Natural killer cell (primary cell): ENCODE data around the gene NUCKS1. TPM values are rescaled to one million over a fixed set of nuclear protein-coding genes. Genes with fewer than 3 reads are reported as not detected.

Experiments used
- ATAC-seq, 3 donors: fragments of 150-1000 bp in 2 of 3; fragments of 200-7000 bp in 1 of 3; cut with Tn5 transposase; 1 replicate in 1 of 3; 2 replicates in 2 of 3; pipeline ENCODE4 v1.10.0; 2021; ENCODE audit warnings: mild to moderate bottlenecking in 2 of 3, moderate library complexity in 2 of 3
- DNase-seq, 2 donors: peaks; one replicate each; pipeline versions ENCODE4 v3.0.0 to v3.0.0-alpha.2; 2013 to 2021; ENCODE audit warnings: mixed read lengths in 1 of 2
- H3K27ac ChIP-seq: one replicate; pipeline ENCODE4 v1.5.1; 2013; ENCODE audit warnings: mild to moderate bottlenecking, low read length
- H3K27me3 ChIP-seq: one replicate; pipeline ENCODE4 v1.6.1; 2013; ENCODE audit warnings: low read length; ENCODE audit not compliant: control insufficient read depth, insufficient read depth
- H3K36me3 ChIP-seq: one replicate; pipeline ENCODE4 v1.6.1; 2013; ENCODE audit warnings: low read length; ENCODE audit not compliant: control insufficient read depth, insufficient read depth
- H3K4me1 ChIP-seq: one replicate; pipeline ENCODE4 v1.6.1; 2013; ENCODE audit warnings: low read length; ENCODE audit not compliant: control insufficient read depth, insufficient read depth
- H3K4me3 ChIP-seq: one replicate; pipeline ENCODE4 v1.5.1; 2013; ENCODE audit warnings: low read length
- H3K9me3 ChIP-seq: one replicate; pipeline ENCODE4 v1.6.1; 2013; ENCODE audit warnings: low read length; ENCODE audit not compliant: control insufficient read depth, insufficient read depth
- H3K27ac Mint-ChIP-seq, 2 donors: one replicate each; pipeline ENCODE4 v1.8.0; 2022; ENCODE audit warnings: mild to moderate bottlenecking in 2 of 2, mixed read lengths in 2 of 2, moderate library complexity in 1 of 2
- H3K27me3 Mint-ChIP-seq, 2 donors: one replicate each; pipeline ENCODE4 v1.8.0; 2022; ENCODE audit warnings: low read depth in 2 of 2, mixed read lengths in 2 of 2
- H3K36me3 Mint-ChIP-seq: one replicate; pipeline ENCODE4 v1.8.0; 2022; ENCODE audit warnings: mixed read lengths
- H3K4me1 Mint-ChIP-seq, 2 donors: one replicate each; pipeline ENCODE4 v1.8.0; 2022; ENCODE audit warnings: mixed read lengths in 2 of 2
- H3K4me3 Mint-ChIP-seq: one replicate; pipeline ENCODE4 v1.8.0; 2022; ENCODE audit warnings: mild to moderate bottlenecking, moderate library complexity, mixed read lengths
- H3K9me3 Mint-ChIP-seq, 2 donors: one replicate each; pipeline ENCODE4 v1.8.0; 2022; ENCODE audit warnings: mixed read lengths in 2 of 2
- WGBS: methylation state at CpG from one replicate; pipeline ENCODE4 v1.1.7; 2013; ENCODE audit warnings: missing lambda C conversion rate; ENCODE audit not compliant: insufficient coverage; 5-methylcytosine and 5-hydroxymethylcytosine counted together
- intact Hi-C: fragments of 100-400 bp; cut with micrococcal nuclease; formaldehyde crosslinking; loops from one replicate; pipeline ENCODE4 v1.14.2; 2022
- total RNA-seq, 4 donors: library from RNA; stranded (reverse); fragments of 120-200 nt in 1 of 4; gene quantifications; one replicate each; pipeline versions ENCODE4 v1.2.3 to v1.2.4, GENCODE V29; 2013 to 2022
- TF ChIP-seq, protein P1 (sequence below): fragments of 200-600 bp; IDR thresholded peaks from one replicate; pipeline ENCODE4 v1.8.0; 2022; ENCODE audit warnings: antibody characterized with exemption

Gene NUCKS1
- total RNA-seq, 3 donors from 2014 or later (not counting 1 experiment from before 2014, with no cell fraction given), result 89.2 to 113 (median 103) TPM

- Histone ChIP-seq H3K36me3 (no peaks in the 10 kb centered on the region), H3K27ac (peak overlapping the region; percentile 52), H3K9me3 (no peaks in the 10 kb centered on the region), H3K4me3 (no peak overlapping the region), H3K27me3 (no peaks in the 10 kb centered on the region), H3K4me1 (peaks cover 46% of the 10 kb centered on the region)
- H3K27ac Mint-ChIP-seq, result no peak overlapping the region
- ATAC-seq (no peak), DNase-seq (no peak)
- TF ChIP-seq, protein P1, sequence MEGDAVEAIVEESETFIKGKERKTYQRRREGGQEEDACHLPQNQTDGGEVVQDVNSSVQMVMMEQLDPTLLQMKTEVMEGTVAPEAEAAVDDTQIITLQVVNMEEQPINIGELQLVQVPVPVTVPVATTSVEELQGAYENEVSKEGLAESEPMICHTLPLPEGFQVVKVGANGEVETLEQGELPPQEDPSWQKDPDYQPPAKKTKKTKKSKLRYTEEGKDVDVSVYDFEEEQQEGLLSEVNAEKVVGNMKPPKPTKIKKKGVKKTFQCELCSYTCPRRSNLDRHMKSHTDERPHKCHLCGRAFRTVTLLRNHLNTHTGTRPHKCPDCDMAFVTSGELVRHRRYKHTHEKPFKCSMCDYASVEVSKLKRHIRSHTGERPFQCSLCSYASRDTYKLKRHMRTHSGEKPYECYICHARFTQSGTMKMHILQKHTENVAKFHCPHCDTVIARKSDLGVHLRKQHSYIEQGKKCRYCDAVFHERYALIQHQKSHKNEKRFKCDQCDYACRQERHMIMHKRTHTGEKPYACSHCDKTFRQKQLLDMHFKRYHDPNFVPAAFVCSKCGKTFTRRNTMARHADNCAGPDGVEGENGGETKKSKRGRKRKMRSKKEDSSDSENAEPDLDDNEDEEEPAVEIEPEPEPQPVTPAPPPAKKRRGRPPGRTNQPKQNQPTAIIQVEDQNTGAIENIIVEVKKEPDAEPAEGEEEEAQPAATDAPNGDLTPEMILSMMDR, result no peak
- intact Hi-C loops, result loop anchor here (10.0 kb wide), 1 partner anchor 311 kb away; the partner anchor contains the start of gene KLHDC8A
- no peaks in the 10 kb centered on the region for H3K36me3 Mint-ChIP-seq
- H3K27me3 Mint-ChIP-seq, result peaks cover 10 to 11% of the 10 kb centered on the region in 2 donors
- H3K9me3 Mint-ChIP-seq, result no peaks in the 10 kb centered on the region
- 52% methylated on average over 8 of the region's 9 CpGs for WGBS
- no peak overlapping the region for H3K4me3 Mint-ChIP-seq
- no peaks in the 10 kb centered on the region for H3K4me1 Mint-ChIP-seq
Measured at GRCh38 chr1:205665201-205666045, 84.6 kb downstream of the NUCKS1 start.

DNA sequence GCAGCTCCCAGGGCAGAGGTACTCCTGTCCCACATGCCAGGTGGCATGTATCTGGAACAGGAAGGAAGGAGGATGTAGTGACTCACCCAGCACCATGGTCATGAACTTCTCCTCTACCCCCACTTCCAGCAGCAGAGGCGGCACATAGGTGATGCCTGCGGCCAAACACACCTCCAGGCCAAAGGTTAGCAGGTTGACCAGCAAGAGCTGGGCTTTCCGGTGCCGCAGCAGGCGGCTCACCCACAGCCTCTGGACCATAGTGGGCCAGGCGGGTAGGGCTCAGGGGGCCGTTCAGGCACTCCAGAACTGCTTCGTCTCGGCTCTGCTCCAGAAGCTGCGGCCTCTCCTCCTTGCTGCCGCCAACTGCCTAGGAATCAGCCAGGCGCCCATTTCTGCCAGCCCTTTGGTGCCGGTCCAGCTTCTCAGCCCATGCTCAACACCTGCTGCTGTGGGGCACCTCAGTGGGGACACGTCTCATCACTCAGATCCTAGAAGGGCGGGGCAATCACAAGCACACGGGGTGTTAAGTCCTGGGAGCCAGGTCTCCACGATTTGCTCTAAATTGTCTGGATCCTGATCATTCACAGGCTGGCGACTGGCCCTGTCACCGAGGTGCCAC, 85.5 kb downstream of the NUCKS1 start:
- Histone ChIP-seq H3K4me3 (no peak overlapping the region), H3K9me3 (no peaks in the 10 kb centered on the region), H3K27ac (peak overlapping the region; percentile 32), H3K27me3 (no peaks in the 10 kb centered on the region), H3K4me1 (peaks cover 37% of the 10 kb centered on the region), H3K36me3 (no peaks in the 10 kb centered on the region)
- no peak overlapping the region for H3K27ac Mint-ChIP-seq
- no peak overlapping the region for H3K4me3 Mint-ChIP-seq
- intact Hi-C loops, result loop anchor here (10.0 kb wide), 1 partner anchor 310 kb away; the partner anchor contains the start of gene KLHDC8A
- H3K27me3 Mint-ChIP-seq, result peaks cover 10 to 11% of the 10 kb centered on the region in 2 donors
- no peaks in the 10 kb centered on the region for H3K36me3 Mint-ChIP-seq
- no peaks in the 10 kb centered on the region for H3K4me1 Mint-ChIP-seq
- H3K9me3 Mint-ChIP-seq, result no peaks in the 10 kb centered on the region
- ATAC-seq, result no peak
- 79% methylated on average over 19 of the region's 19 CpGs for whole genome bisulfite sequencing
- TF ChIP-seq, protein P1, result no peak
- DNase-seq, result no peak

GRCh38 chr1:205663286-205663936, 86.6 kb downstream of the NUCKS1 start:
- H3K27me3 ChIP-seq, result no peaks in the 10 kb centered on the region
- H3K9me3 Mint-ChIP-seq, result no peaks in the 10 kb centered on the region
- H3K36me3 ChIP-seq, result no peaks in the 10 kb centered on the region
- TF ChIP-seq, protein P1, result no peak
- WGBS, result 92% methylated on average over 18 of the region's 18 CpGs
- ATAC-seq (no peak), DNase-seq (no peak)
- H3K4me3 Mint-ChIP-seq, result no peak overlapping the region
- peaks cover 26% of the 10 kb centered on the region for H3K4me1 ChIP-seq
- H3K36me3 Mint-ChIP-seq, result no peaks in the 10 kb centered on the region
- no peak overlapping the region for H3K27ac ChIP-seq
- H3K4me3 ChIP-seq, result no peak overlapping the region
- intact Hi-C loops, result loop anchor here (10.0 kb wide), 1 partner anchor 309 kb away; the partner anchor contains the start of gene KLHDC8A
- no peaks in the 10 kb centered on the region for H3K9me3 ChIP-seq
- H3K27me3 Mint-ChIP-seq, result peaks cover 4 to 6% of the 10 kb centered on the region in 2 donors
- peaks cover 0 to 4% of the 10 kb centered on the region in 2 donors for H3K4me1 Mint-ChIP-seq
- H3K27ac Mint-ChIP-seq, result no peak overlapping the region

Other genes with a start within 250 kb of the NUCKS1 start
- gene CDK18, start 245.5 kb downstream of the NUCKS1 start, total RNA-seq, result 1 to 10 TPM; 1.9 to 5.3 (median 4.0) TPM
- 100 to 1,000 TPM; 107 to 155 (median 139) TPM for gene ELK4, start 118.2 kb downstream of the NUCKS1 start, total RNA-seq
- gene SLC45A3, start 69.7 kb downstream of the NUCKS1 start, total RNA-seq, result 10 to 100 TPM in 1 of 3 donors, 1 to 10 TPM in 1, under 1 TPM in 1; 0.31 to 28.8 (median 1.8) TPM
- 100 to 1,000 TPM in 1 of 3 donors, 10 to 100 TPM in 2; 69.0 to 120 (median 95.1) TPM for gene RAB29, start 25.3 kb upstream of the NUCKS1 start, total RNA-seq
- 10 to 100 TPM; 35.3 to 47.1 (median 39.5) TPM for gene SLC41A1, start 63.0 kb upstream of the NUCKS1 start, total RNA-seq
- gene PM20D1, start 100.0 kb upstream of the NUCKS1 start, total RNA-seq, result 1 to 10 TPM in 2 of 3 donors, not detected in 1; 1.1 to 1.6 TPM
- gene SLC26A9, start 193.3 kb upstream of the NUCKS1 start, total RNA-seq, result not detected